NCI-H345 (cell line): Measurements from ENCODE around the gene GGT7.
"Not testable (repeated sequence)": the region's sequence is repeated elsewhere in the genome, so short reads cannot be mapped to it uniquely, and the experiment has no call there.

Experiments
- DNase-seq: peaks from one replicate; lab custom pipeline; 2025; lab: John Stamatoyannopoulos, UW

GGT7 gene

GRCh38 chr20:34848597-34848996 is 24.1 kb downstream of the GGT7 start:
- no peak for DNase-seq

- DNase-seq: no peak
Measured at GRCh38 chr20:34843421-34843820, 29.2 kb downstream of the GGT7 start.

GRCh38 chr20:34842143-34842542 is 30.5 kb downstream of the GGT7 start:
- no peak for DNase-seq

- peak; percentile 50 for DNase-seq
Measured at GRCh38 chr20:34834459-34834893, 38.2 kb downstream of the GGT7 start.

- DNase-seq: no peak
Measured at GRCh38 chr20:34831936-34832335, 40.7 kb downstream of the GGT7 start.

- no peak for DNase-seq
Measured at GRCh38 chr20:34829191-34829590, 43.5 kb downstream of the GGT7 start.

- peak; percentile 91 for DNase-seq
Measured at GRCh38 chr20:34825530-34826362, 46.9 kb downstream of the GGT7 start, which contains the start of gene NCOA6. NCOA6 (minus strand) TSS chr20:34825651; CDS start chr20:34782355, 43,296 bp downstream.

GRCh38 chr20:34824806-34825529 is 47.7 kb downstream of the GGT7 start:
- DNase-seq: peak; percentile 80

GRCh38 chr20:34824452-34824805 is 48.2 kb downstream of the GGT7 start:
- DNase-seq: peak; percentile 86

- no peak for DNase-seq
Measured at GRCh38 chr20:34824026-34824425, 48.6 kb downstream of the GGT7 start.

- no peak for DNase-seq
Measured at GRCh38 chr20:34820805-34821578, 51.7 kb downstream of the GGT7 start.

- DNase-seq: no peak
Measured at GRCh38 chr20:34817801-34818200, 54.9 kb downstream of the GGT7 start.

- no peak for DNase-seq
Measured at GRCh38 chr20:34817072-34817471, 55.6 kb downstream of the GGT7 start.

- DNase-seq: no peak
Measured at GRCh38 chr20:34815636-34816035, 57.0 kb downstream of the GGT7 start.

GRCh38 chr20:34808583-34808982 is 64.1 kb downstream of the GGT7 start:
- DNase-seq: no peak

GRCh38 chr20:34807944-34808465 is 64.7 kb downstream of the GGT7 start:
- DNase-seq: not testable (repeated sequence)

- no peak for DNase-seq
Measured at GRCh38 chr20:34806255-34806654, 66.4 kb downstream of the GGT7 start.

GRCh38 chr20:34798871-34799270 is 73.8 kb downstream of the GGT7 start:
- DNase-seq: no peak

- DNase-seq: no peak
Measured at GRCh38 chr20:34798328-34798727, 74.3 kb downstream of the GGT7 start.

GRCh38 chr20:34797012-34797995 is 75.4 kb downstream of the GGT7 start:
- DNase-seq: no peak
